Hematopoietic multipotent progenitor cell treated with erythropoietin and hydrocortisone succinate and interleukin-3 and kit ligand, for 6 days (in vitro differentiated cells): ENCODE measurements around the gene LEMD3.
A peak's percentile ranks its signal among the peaks of the same experiment; 100 is the strongest.
"Not testable (repeated sequence)": the region's sequence is repeated elsewhere in the genome, so short reads cannot be mapped to it uniquely, and the experiment has no call there.

Source experiments
- DNase-seq: peaks from one replicate; pipeline ENCODE4 v3.0.0-alpha.2; 2015

The LEMD3 gene

DNA sequence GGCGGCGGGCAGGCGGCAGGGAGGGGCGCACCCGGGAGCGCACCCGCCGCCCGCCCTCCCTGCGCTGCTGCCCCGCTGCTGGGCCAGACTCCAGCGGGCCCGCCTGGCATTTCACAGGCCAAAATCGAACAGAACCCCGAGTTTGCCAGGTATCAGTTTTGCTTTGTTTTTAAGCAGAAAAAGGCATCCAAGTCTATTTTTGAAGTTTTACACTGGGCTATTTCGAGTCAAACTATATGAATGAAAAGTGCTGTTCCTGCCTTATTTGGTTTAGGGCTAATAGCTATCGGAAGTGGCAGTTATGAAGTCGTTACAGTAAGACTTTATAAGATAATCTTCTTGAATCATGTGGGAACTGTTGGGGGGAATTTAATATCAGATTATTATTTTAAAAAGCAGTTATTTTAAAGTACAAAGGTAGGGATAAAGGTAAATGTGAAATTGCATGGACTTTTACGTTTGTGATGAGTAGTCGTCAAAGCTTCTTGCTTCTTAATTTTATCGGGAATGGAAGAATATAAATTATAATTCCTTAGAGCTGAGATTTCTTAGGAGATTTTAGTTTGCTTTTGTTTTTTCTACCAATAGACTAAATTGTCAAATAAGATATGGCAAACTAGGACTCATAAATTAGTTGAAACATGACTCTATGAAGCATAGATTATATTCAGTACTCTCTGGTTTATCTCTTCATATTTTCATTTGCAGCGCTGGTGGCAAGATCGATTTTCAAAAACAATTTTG, 110.2 kb downstream of the LEMD3 start:
- peak; percentile 55 for DNase-seq

DNA sequence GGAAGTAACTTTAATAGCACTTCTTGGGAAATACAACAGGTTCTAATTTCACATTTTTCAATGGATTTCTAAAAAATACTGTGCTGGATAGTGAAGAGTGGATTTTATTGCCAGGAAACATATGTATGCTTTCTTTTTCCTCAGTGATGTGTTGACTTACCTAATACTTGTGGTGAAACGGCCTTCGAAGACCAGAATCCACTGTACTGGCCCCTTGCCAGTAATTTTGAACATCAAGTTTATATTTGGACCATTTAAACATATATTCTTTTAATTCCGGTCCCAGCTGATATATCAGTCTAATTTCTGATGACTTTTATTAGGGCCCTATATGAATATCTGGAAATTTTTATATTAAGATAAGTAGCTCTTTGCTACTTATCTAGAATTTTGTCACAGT, 110.9 kb downstream of the LEMD3 start:
- DNase-seq: peak; percentile 77

DNA sequence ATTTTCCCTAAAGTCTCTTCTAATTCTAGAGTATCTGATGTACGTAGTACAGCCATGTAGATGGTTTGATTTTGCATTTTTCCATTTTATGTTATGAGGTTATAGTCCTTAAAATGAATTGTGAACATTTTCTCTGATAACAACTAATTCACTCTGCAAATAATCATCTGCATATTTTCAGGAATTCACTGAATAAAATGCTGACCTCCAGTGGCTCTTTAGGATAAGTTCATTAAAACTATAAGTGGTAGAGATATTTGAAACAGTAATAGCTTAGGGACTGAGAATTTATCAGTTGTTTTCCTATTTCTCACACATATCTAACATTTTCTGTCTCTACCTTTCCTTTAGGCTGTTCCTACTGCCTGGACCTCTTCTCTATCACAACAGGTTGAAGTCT, 113.5 kb downstream of the LEMD3 start:
- DNase-seq: peak; percentile 44

DNA sequence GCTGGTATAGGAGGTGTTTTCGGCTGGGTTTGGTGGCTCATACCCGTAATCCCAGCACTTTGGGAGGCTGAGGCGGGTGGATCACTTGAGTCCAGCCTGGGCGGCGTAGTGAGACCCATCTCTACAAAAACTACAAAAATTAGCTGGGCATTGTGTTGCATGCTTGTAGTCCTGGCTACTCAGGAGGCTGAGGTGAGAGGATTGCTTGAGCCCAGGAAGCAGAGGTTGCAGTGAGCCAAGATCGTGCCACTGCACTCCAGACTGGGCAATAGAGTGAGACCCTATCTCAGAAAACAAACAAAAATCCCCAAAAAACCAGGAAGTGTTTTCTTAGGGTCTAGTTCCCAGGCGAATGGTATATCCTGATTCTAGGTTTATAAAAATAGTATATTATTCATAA, 116.1 kb downstream of the LEMD3 start:
- not testable (repeated sequence) for DNase-seq

DNA sequence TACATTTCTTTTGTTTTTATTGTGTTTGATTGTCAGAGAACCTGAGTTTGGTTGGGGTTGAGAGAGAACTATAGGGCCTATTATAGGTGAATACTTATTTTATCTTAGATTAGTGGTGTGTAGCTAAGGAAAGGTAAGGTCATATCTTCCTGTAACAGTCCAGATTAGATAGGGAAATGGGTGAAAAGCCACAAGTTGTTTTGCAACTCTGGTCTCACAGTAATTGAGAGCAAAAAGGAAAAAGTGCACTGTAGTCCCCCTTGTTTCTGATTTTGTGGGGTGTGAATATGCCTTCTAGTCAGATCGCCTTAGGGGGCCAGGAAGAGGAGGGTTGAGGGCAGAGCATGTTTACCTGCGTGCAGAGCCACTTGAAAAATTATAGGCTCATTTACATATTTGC, 118.0 kb downstream of the LEMD3 start:
- peak; percentile 42 for DNase-seq

DNA sequence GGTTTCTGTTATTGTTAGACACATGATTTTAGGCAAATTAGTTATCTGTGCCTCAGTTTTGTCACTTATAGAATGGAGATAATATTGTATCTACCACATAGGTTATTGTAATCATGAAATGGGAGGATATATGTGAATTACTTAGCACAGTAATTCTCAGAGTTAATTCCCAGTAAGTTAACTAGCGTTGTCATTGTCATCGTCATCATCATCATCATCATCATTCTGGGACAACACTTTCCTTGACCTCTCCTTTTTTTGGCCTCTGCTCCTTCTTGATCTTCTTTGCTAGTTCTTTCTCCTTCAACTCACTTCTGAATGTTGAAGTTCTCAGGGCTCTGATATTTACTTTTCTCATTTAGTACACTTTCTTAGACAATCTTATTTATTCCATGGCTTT, 122.9 kb downstream of the LEMD3 start:
- no peak for DNase-seq

DNA sequence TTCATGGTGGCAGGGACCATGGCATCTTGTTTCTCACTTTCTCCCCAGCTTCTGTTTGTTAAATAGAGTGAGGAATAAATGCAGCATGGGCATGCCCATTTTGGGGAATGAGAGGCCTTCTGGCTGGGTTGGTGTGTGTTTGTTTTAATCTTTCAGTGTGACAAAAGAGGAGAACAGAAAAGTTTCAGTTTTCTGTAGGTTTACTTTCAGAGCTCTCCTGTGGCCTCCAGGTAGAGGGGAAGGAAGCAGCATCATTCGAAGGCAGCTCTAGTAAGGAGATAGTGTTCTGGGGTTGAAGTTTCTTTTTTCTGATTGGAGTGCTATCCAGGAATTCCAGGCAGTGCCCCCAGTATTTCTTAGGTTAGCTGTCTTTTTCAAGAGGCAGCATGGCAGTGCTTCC, 124.4 kb downstream of the LEMD3 start:
- no peak for DNase-seq

DNA sequence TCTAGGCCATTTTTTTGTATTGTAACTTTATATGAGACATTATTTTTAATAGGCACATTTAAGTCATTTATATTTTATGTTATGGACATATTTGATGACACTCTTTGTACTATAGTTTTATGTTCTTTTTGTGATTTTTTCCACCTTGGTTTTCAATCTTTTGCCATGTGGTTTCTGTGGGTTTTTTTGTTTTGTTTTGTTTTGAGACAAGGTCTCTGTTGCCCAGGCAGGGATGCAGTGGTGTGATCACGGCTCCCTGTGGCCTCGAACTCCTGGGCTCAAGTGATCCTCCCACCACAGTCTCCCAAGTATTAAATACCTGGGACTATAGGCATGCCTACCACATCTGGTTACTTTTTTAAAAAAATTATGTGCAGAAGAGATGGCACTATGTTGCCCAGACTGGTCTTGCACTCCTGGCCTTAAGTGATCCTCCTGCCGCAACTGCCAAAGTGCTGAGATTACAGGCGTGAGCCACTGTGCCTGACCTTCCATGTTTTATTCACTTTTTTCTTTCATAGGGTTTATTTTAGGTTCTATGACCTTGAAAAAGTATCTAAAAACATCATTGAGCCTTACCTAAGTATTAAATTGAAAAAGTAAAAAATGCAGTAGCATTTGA, 125.4 kb downstream of the LEMD3 start:
- DNase-seq: no peak

DNA sequence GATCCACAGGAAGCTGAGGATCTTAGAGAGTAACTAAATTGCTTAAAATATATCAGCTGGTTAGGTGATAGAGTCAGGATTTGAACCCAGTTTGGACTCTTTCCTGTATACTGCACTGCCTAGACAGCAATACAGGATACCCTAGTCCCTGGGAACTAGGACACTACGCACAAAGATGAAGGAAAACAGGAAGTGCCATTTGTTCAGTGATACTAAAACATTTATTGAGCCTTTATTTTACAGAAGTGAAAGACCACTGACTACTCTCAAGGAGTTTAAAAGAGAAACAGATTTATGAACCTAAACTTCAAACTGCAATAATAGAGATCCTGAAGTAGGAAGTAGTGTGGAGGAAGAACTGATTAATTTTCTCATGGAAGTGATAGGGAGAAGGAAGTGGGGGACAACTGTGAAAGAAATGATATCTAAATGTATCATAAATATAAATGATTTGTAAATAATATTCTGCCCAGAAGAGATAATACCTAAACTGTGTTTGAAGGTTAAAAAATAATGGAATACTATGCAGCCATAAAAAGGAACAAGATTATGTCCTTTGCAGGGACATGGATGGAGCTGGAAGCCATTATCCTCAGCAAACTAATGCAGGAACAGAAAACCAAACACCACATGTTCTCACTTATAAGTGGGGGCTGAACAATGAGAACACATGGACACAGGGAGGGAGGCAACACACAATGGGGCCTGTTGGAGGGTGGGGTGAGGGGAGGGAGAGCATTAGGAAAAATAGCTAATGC, 127.3 kb downstream of the LEMD3 start:
- no peak for DNase-seq
